Stimulated activated memory B cell treated with anti-CD40 and anti-IgM and Interleukin-4, amounts not matched to agents 10 μg/mL and 1 μg/mL and 100 μg/mL, for 72 hours (primary cell): ENCODE data around the gene NLRX1.
"Not testable (repeated sequence)": the region's sequence is repeated elsewhere in the genome, so short reads cannot be mapped to it uniquely, and the experiment has no call there.

Source experiments
- ATAC-seq: fragments of 150-1000 bp; cut with Tn5 transposase; 2 replicates; pipeline ENCODE4 v1.10.0; 2021
- H3K27ac Mint-ChIP-seq: one replicate; pipeline ENCODE4 v1.8.0; 2022; ENCODE audit warnings: mild to moderate bottlenecking, mixed read lengths
- H3K27me3 Mint-ChIP-seq: one replicate; pipeline ENCODE4 v1.8.0; 2022; ENCODE audit warnings: mixed read lengths
- H3K36me3 Mint-ChIP-seq: one replicate; pipeline ENCODE4 v1.8.0; 2022; ENCODE audit warnings: mixed read lengths
- H3K4me1 Mint-ChIP-seq: one replicate; pipeline ENCODE4 v1.8.0; 2022; ENCODE audit warnings: mixed read lengths
- H3K4me3 Mint-ChIP-seq: one replicate; pipeline ENCODE4 v1.8.0; 2022; ENCODE audit warnings: mild to moderate bottlenecking, moderate library complexity, mixed read lengths
- H3K9me3 Mint-ChIP-seq: one replicate; pipeline ENCODE4 v1.8.0; 2022; ENCODE audit warnings: mixed read lengths

NLRX1 gene

DNA sequence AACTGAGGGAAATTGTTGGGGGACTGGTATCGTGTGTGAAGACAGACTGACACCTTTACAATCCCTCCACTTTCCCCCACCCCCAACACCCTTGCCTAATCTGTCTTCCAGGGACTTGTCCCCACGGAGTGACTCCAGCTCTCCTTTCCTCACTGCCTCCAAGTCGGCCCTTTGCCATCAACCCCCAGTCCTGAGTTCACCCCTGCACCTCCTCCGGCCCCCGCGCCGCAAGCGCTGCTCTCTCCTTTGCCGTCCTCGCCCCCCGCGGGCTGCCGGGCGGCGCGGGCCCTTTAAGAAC, 19.9 kb upstream of the NLRX1 start:
- H3K27me3 Mint-ChIP-seq: peaks cover 86% of the 10 kb centered on the region
- no peak overlapping the region for H3K27ac Mint-ChIP-seq
- peak overlapping the region; percentile 58 for H3K4me3 Mint-ChIP-seq
- H3K9me3 Mint-ChIP-seq: no peaks in the 10 kb centered on the region
- no peak for ATAC-seq
- no peaks in the 10 kb centered on the region for H3K36me3 Mint-ChIP-seq
- peaks cover 21% of the 10 kb centered on the region for H3K4me1 Mint-ChIP-seq

DNA sequence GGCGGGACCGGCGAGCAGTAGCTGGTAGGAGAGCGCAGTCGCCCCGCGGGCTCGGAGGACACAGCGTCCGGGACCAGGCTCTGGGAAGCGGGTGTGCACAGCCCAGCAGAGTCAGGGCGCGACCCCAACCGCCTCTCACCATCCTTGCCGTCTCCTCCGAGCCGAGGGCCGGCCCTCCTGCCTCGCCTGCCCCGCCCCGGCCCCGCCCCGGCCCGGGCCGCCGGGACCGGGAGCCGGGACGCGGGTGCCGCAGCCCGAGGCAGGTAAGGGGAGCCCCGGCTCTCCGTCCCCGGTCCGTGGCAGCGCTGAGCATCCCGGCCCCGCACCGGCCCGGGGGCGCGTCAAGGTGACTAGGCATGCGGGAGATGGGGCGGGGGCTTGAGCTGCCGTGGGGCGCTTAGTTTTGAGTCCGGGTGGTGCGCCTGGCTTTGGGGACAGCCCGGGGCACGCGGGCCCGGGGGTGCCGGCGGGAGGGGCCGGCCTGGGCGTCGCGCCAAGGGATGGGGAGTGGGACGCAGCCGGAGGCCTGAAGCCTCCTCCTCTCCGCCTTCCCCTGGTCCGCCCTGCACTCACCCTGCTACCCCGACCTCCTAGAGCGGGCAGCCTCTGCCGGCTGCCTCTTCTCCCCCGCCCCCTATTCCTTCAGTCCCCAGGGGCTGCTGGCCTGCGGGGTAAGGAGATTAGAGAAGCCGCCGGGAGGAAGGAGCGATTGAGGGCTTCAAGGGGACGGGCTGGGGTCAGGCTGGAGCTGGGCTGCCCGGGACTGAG, 19.3 kb upstream of the NLRX1 start, which contains the start of gene ABCG4:
TSS of gene ABCG4 (plus strand) at position 35 of the 768 bp plus-strand sequence. CDS start 914 bp downstream, outside the sequence.
- peak; percentile 56 for ATAC-seq
- Mint-ChIP-seq H3K4me1 (peaks cover 21% of the 10 kb centered on the region), H3K9me3 (no peaks in the 10 kb centered on the region), H3K4me3 (peak within 1 kb of the TSS; percentile 58), H3K27me3 (peaks cover 87% of the 10 kb centered on the region), H3K27ac (no peak within 1 kb of the TSS), H3K36me3 (no peaks in the 10 kb centered on the region)

DNA sequence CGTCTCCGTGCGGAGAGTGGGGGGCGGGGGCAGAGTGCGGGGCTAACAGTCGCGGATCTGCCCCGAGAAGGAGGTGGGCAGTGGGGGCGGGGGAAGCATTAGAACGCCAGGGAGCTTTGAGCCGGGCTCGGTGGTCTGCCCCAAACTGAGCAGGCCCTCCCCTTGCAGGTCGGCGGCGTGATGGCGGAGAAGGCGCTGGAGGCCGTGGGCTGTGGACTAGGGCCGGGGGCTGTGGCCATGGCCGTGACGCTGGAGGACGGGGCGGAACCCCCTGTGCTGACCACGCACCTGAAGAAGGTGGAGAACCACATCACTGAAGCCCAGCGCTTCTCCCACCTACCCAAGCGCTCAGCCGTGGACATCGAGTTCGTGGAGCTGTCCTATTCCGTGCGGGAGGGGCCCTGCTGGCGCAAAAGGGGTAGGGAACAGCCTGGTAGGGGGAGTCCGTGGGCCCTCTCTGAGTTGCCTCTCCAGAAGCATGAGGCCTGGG, 18.7 kb upstream of the NLRX1 start:
- no peak for ATAC-seq
- H3K9me3 Mint-ChIP-seq: no peaks in the 10 kb centered on the region
- peaks cover 21% of the 10 kb centered on the region for H3K4me1 Mint-ChIP-seq
- peak overlapping the region; percentile 57 for H3K4me3 Mint-ChIP-seq
- peaks cover 92% of the 10 kb centered on the region for H3K27me3 Mint-ChIP-seq
- no peak overlapping the region for H3K27ac Mint-ChIP-seq
- no peaks in the 10 kb centered on the region for H3K36me3 Mint-ChIP-seq

DNA sequence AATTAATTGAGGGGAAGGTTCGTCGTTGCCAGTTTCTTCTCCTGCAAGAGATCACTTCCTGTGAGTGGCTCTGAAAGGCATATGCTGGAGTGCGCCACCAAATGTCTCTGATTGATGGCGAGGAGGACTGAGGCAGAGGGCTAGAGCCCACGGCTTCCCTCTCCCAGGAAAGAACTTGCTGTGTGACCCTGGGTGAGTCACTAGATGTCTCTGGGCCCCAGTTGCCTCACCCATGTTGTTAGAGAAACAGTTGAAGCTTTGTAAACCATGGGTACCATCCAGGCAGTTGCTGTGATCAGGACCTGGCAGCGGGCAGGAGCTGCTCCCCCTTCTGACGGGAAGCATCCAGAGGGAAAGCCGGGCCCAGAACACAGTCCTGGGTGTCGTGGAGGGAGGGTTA, 16.5 kb upstream of the NLRX1 start:
- Mint-ChIP-seq H3K4me3 (no peak overlapping the region), H3K27ac (no peak overlapping the region), H3K27me3 (peaks cover 95% of the 10 kb centered on the region), H3K4me1 (peaks cover 28% of the 10 kb centered on the region), H3K9me3 (no peaks in the 10 kb centered on the region), H3K36me3 (no peaks in the 10 kb centered on the region)
- ATAC-seq: no peak

DNA sequence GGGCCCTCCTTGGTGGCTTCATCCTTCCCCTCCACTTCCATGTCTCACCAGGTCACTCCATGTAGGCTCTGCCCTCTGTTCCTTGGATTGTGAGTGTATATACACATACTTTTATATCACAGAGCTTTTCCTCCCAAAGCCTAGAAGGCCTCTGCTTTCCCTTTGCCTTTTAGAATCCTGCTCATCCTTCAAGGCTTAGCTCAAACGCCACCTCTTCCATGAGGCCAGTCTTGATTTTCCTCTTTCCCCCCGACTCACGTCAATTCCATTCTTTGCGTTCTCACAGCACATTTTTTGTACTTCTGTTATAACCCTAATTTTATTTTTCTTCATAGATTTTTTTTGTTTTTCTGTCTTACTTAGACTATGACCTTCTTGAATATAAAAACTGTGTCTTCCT, 15.9 kb upstream of the NLRX1 start:
- Mint-ChIP-seq H3K27ac (no peak overlapping the region), H3K9me3 (no peaks in the 10 kb centered on the region), H3K36me3 (no peaks in the 10 kb centered on the region), H3K27me3 (peaks cover 90% of the 10 kb centered on the region), H3K4me3 (no peak overlapping the region), H3K4me1 (peaks cover 26% of the 10 kb centered on the region)
- ATAC-seq: no peak

DNA sequence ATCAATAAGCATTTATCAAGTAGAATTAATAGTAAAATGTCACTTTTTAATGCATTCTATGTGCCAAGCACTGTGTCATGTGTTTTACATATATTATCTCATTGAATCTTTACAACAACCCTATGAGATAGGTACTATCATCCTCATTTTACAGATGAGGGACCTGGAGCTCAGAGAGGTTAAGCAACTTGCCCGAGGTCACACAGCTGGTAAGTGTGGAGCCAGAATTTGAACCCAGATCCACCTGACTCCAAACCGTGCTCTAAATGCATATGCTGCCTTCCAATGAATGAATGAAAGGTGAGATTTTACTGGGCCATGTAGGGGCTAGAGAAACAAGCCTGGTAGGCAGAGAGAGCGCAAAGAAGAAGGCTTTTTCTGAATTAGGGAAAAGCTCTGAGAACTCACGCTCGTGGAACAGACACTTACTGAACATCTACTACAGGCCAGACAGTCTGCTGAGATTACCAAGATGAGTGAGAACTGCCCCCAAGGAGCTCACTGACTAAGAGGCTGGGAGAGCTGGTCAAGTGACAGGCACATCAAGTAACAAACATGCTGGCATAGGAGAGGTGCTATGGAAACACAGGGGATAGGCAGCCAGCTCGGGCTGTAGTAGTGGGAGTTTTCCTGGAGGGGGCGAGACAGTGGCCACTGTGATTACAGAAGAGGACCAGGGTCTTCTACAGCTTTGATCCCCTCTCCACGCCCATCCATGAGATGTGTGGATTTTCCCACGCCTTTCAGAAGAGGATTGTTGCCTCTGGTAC, 15.3 kb upstream of the NLRX1 start:
- Mint-ChIP-seq H3K4me3 (no peak overlapping the region), H3K9me3 (no peaks in the 10 kb centered on the region), H3K36me3 (no peaks in the 10 kb centered on the region), H3K27ac (no peak overlapping the region), H3K27me3 (peaks cover 83% of the 10 kb centered on the region), H3K4me1 (peaks cover 20% of the 10 kb centered on the region)
- ATAC-seq: no peak

DNA sequence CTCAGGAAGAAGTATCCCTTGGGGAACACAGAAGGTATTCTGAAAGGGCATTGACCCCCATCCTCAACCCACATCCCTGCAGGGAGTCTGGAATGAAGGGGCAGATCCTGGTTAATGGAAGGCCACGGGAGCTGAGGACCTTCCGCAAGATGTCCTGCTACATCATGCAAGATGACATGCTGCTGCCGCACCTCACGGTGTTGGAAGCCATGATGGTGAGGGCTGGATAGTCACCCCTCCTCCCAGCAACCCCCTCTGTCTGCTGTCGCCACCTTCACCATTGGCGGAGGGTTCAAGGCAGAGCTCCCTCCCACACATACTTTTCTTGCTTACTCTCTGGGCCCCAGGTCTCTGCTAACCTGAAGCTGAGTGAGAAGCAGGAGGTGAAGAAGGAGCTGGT, 14.3 kb upstream of the NLRX1 start:
- H3K36me3 Mint-ChIP-seq: no peaks in the 10 kb centered on the region
- H3K27ac Mint-ChIP-seq: no peak overlapping the region
- H3K27me3 Mint-ChIP-seq: peaks cover 76% of the 10 kb centered on the region
- H3K4me1 Mint-ChIP-seq: peaks cover 14% of the 10 kb centered on the region
- ATAC-seq: no peak
- no peak overlapping the region for H3K4me3 Mint-ChIP-seq
- no peaks in the 10 kb centered on the region for H3K9me3 Mint-ChIP-seq

DNA sequence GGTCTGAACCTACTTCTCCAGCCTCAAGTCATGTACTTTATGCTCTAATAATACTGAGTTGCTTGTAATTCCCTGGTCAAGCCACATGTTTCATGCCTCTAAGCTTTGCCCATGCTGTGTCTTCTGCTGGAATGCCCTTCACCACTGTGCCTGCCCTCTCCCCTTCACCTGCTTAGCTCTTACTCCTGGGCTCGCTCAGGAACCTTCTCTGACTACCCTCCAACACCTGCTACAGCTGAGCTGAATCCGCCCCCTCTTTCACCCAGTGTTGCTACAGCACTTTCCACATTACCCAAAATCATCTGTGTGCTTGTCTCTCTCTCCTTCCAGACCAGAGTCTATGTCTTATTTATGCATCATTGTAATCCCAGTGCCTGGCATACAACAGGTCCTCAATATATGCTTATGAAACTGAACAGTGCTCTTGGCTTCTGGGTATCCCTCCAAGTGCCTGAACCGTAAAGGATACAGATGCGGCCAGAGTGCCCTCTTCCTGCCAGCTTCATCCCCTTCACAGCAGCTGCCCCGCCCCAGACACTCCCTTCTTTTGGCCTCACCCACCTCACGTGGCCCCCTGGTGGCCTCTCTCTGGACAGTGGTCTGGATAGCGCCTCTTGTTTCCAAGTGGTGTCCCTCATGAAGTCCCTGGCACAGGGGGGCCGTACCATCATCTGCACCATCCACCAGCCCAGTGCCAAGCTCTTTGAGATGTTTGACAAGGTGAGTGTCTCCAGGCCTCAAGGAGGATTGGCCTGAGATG, 12.6 kb upstream of the NLRX1 start:
- no peaks in the 10 kb centered on the region for H3K9me3 Mint-ChIP-seq
- no peaks in the 10 kb centered on the region for H3K36me3 Mint-ChIP-seq
- ATAC-seq: no peak
- H3K4me3 Mint-ChIP-seq: no peak overlapping the region
- H3K27me3 Mint-ChIP-seq: peaks cover 59% of the 10 kb centered on the region
- H3K4me1 Mint-ChIP-seq: peaks cover 7% of the 10 kb centered on the region
- H3K27ac Mint-ChIP-seq: no peak overlapping the region

DNA sequence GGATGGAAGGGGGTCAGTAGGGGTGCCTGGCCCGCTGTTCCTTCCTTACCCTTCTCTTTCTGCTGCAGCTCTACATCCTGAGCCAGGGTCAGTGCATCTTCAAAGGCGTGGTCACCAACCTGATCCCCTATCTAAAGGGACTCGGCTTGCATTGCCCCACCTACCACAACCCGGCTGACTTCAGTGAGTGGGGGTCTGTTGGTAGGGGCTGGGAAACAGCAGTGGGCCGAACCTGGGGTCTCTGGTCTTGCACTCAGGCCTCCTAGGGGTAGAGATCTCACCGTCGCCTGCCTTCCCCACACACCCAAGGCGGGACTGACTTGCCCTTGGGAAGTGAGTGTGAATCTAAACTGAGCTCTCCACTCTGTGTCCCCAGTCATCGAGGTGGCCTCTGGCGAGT, 12.0 kb upstream of the NLRX1 start:
- ATAC-seq: no peak
- Mint-ChIP-seq H3K4me1 (peaks cover 7% of the 10 kb centered on the region), H3K36me3 (no peaks in the 10 kb centered on the region), H3K27me3 (peaks cover 54% of the 10 kb centered on the region), H3K27ac (no peak overlapping the region), H3K9me3 (no peaks in the 10 kb centered on the region), H3K4me3 (no peak overlapping the region)

DNA sequence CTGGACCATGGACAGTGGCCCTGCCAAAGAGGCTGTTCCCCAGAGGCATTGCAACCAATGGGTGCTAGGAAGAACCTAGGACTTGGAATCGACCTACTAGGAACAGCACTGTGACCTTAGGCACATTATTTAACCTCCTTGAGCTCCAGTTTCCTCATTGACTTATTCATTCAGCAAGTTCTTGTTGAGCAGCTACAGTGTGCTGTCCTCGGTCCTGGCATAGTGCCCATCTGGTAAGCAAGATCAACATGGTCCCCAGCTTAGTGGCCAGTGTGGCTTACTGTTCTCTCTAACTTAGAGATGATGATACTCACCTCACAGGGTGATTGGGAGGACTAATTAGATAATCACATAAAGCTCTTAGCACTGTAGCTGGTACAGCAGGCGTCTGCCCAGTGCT, 11.5 kb upstream of the NLRX1 start:
- Mint-ChIP-seq H3K27me3 (peaks cover 48% of the 10 kb centered on the region), H3K4me1 (peaks cover 7% of the 10 kb centered on the region), H3K36me3 (no peaks in the 10 kb centered on the region), H3K27ac (no peak overlapping the region), H3K4me3 (no peak overlapping the region), H3K9me3 (no peaks in the 10 kb centered on the region)
- ATAC-seq: no peak

DNA sequence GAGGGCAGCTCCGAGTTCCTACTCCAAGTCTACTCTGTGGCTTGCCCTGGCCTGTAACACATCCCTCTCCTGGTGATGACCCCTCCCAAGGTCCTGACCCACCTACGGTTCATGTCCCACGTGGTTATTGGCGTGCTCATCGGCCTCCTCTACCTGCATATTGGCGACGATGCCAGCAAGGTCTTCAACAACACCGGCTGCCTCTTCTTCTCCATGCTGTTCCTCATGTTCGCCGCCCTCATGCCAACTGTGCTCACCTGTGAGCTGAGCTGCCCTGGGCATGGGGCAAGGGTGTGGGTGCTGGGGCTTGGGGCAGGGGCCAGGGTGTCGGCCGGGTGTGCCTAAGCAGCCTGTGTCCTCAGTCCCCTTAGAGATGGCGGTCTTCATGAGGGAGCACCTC, 10.1 kb upstream of the NLRX1 start:
- Mint-ChIP-seq H3K36me3 (no peaks in the 10 kb centered on the region), H3K4me1 (peaks cover 7% of the 10 kb centered on the region), H3K27ac (no peak overlapping the region), H3K9me3 (no peaks in the 10 kb centered on the region), H3K4me3 (no peak overlapping the region), H3K27me3 (peaks cover 34% of the 10 kb centered on the region)
- ATAC-seq: no peak

DNA sequence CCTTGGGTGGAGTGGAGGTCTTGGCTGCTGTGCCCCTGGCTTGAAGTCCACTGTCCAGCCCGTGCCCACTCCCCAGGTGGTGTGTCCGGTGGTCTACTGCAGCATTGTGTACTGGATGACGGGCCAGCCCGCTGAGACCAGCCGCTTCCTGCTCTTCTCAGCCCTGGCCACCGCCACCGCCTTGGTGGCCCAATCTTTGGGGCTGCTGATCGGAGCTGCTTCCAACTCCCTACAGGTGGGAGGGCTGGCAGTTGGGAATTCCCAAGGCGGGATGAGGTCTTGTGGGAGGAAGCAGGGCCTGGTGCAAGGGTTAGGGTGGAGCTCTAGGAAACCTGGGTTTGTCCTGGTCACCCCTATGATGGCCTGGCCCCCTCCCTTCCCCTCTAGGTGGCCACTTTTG, 8.4 kb upstream of the NLRX1 start:
- no peak overlapping the region for H3K4me3 Mint-ChIP-seq

DNA sequence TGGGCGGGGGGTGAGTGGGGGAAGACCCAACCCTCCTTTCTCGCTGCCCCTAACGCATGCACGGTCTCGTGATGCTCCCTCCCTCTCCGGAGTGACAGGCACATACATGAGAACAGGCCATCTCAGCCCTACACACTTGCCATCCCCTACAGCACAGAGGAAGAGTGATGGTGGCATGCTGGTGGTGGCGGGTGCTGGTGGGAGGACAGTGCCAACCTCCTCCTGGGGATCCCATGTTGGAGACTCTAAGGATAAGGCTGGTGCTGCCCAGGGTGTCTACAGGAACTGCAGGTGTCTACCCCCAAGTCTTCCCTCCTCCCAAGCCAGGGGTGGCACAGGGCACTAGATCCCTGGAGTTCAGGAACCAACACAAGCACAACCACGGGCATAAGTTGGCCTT, 6.7 kb upstream of the NLRX1 start:
- H3K9me3 Mint-ChIP-seq: no peaks in the 10 kb centered on the region

More for the DNA sequence above, 8.4 kb upstream of the NLRX1 start:
- no peak for ATAC-seq
- Mint-ChIP-seq H3K36me3 (no peaks in the 10 kb centered on the region), H3K9me3 (no peaks in the 10 kb centered on the region), H3K27ac (no peak overlapping the region), H3K27me3 (peaks cover 17% of the 10 kb centered on the region), H3K4me1 (peaks cover 7% of the 10 kb centered on the region)

DNA sequence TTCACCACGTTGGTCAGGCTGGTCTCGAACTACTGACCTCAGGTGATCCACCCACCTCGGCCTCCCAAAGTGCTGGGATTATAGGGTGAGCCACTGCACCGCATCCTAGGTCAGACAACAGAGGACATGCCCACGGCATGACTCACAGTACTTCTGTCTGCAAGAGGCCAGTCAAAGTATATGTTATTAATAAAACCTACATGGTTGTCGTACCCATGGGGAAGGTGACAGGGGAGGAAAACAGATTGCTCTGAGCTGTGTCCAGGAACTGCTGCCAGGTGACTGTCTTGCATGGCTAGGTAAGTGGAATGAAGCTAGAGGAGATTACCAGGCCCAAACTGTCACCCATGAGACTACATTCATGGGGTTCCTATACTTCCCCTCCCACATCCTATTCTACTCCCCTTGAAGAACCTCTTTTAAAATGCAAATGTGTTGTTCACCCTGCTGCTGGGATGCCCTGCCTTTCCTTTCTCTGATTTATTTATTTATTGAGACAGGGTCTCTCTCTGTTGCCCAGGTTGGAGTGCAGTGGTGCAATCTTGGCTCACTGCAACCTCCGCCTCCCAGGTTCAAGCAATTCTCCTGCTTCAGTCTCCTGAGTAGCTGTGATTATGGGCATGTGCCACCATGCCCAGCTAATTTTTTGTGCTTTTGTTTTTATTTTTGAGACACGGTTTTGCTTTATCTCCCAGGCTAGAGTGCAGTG, 2.0 kb upstream of the NLRX1 start:
- Mint-ChIP-seq H3K9me3 (no peaks in the 10 kb centered on the region), H3K36me3 (no peaks in the 10 kb centered on the region), H3K27ac (no peak overlapping the region), H3K4me1 (peaks cover 7% of the 10 kb centered on the region), H3K27me3 (no peaks in the 10 kb centered on the region), H3K4me3 (no peak overlapping the region)
- no peak for ATAC-seq

More for the DNA sequence above, 6.7 kb upstream of the NLRX1 start:
- H3K4me3 Mint-ChIP-seq: no peak overlapping the region
- no peak for ATAC-seq
- no peaks in the 10 kb centered on the region for H3K27me3 Mint-ChIP-seq
- no peak overlapping the region for H3K27ac Mint-ChIP-seq
- H3K36me3 Mint-ChIP-seq: no peaks in the 10 kb centered on the region
- no peaks in the 10 kb centered on the region for H3K4me1 Mint-ChIP-seq

DNA sequence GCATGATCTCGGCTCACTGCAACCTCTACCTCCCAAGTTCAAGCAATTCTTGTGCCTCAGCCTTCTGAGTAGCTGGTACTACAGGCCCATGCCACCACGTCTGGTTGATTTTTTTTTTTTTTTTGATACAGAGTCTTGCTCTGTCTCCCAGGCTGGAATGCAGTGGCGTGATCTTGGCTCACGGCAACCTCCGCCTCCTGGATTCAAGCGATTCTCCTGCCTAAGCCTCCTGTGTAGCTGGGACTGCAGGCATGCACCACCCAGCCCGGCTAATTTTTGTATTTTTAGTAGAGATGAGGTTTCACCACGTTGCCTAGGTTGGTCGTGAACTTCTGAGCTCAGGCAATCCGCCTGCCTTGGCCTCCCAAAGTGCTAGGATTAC, 1.5 kb upstream of the NLRX1 start:
- H3K36me3 Mint-ChIP-seq, H3K4me1 Mint-ChIP-seq, H3K27ac Mint-ChIP-seq, ATAC-seq, H3K27me3 Mint-ChIP-seq, H3K9me3 Mint-ChIP-seq, H3K4me3 Mint-ChIP-seq: not testable (repeated sequence)
